SKM-1 (cell line): ENCODE measurements around the gene CALR3.
"Not testable (repeated sequence)": the region's sequence is repeated elsewhere in the genome, so short reads cannot be mapped to it uniquely, and the experiment has no call there.

ENCODE experiments used
- DNase-seq: peaks from one replicate; lab custom pipeline; 2025; ENCODE audit not compliant: unreplicated experiment; lab: John Stamatoyannopoulos, UW

Gene CALR3

DNA sequence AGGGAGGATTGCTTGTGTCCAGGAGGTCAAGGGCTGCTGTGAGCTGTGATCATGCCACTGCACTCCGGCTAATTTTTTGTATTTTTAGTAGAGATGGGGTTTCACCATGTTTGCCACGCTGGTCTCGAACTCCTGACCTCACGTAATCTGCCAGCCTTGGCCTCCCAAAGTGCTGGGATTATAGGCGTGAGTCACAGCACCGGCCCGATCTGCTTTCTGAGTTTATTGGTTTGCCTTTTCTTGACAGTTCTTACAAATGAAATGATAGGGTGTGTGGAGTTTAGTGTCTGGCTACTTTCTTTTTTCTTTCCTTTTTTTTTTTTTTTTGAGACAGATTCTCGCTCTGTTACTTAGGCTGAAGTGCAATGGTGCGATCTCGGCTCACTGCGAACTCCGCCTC, 1.1 kb upstream of the CALR3 start:
- DNase-seq, result no peak

DNA sequence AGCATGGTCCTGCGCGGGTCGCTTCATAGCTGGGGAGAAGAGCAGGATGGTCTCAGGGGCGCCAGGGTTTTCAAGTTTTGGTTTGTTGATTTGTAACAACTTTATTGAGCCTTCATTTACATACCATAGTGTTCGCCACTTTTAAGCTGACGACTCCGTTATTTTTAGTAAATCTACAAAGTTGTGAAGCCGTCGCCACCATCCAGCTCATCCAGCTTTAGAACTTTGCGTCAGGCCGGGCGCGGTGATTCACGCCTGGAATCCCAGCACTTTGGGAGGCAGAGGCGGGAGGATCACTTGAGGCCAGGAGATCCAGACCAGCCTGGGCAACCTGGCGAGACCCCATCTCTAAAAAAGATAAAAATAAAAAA, 631 bp upstream of the CALR3 start:
- no peak for DNase-seq

DNA sequence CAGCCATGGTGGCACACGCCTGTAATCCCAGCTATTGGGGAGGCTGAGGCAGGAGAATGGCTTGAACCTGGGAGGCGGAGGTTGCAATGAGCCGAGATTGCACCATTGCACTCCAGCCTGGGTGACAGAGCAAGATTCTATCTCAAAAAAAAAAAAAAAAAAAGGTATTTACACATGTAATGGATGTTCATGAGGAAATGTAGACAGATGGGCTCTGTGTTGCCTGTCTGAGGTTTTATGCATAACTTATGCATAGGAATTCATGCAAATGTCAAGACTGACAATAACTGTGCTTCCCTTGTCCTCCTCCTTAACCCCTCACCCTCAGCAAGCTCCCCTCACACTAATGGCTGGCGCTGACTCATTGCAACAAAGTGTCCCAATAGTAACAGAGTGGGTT, 9.5 kb downstream of the CALR3 start:
- not testable (repeated sequence) for DNase-seq

DNA sequence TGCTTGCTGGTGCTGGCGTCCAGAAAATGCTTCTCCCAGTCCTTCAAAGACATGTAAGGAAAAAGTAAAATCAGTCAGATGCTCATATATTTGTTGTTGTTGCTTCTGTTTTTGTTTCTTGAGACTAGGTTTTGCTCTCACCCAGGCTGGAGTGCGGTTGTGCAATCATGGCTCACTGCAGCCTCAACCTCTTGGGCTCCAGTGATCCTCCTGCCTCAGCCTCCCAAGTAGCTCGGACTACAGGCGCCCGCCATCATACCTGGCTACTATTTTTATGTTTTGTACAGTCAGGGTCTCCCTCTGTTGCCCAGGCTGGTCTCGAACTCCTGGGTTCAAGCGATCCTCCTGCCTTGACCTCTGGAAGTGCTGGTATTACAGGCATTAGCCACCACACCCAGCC, 13.2 kb downstream of the CALR3 start:
- no peak for DNase-seq

DNA sequence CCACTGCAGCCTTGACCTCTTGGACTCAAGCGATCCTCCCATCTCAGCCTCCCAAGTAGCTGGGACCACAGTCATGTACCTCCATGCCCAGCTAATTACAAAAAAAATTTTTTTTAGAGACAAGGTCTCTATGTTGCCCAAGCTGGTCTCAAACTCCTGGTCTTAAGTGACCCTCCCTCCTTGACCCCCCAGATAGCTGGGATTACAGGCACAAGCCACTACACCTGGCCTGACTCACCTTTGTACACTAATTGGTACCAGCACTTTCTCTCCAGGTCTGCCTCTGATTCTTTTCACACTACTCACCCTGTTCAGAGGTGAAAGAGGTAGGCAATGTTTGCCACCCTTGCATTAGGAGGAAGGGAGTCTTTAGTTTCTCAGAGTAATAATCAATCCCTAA, 18.7 kb downstream of the CALR3 start:
- no peak for DNase-seq

DNA sequence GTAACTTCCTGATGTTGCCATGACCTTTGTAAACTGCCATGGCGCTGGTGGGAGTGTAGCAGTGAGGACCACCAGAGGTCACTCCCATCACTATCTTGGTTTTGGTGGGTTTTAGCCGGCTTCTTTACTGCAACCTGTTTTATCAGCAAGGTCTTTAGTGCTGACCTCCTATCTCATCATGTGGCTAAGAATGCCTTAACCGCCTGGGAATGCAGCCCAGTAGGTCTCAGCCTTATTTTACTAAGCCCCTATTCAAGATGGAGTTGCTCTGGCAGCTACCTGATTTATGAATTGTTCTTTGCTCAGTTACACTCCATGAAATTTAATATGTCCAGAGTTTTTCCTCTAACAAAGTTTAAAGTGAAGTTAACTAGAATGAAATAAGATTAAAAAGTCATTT, 19.6 kb downstream of the CALR3 start:
- DNase-seq, result no peak

DNA sequence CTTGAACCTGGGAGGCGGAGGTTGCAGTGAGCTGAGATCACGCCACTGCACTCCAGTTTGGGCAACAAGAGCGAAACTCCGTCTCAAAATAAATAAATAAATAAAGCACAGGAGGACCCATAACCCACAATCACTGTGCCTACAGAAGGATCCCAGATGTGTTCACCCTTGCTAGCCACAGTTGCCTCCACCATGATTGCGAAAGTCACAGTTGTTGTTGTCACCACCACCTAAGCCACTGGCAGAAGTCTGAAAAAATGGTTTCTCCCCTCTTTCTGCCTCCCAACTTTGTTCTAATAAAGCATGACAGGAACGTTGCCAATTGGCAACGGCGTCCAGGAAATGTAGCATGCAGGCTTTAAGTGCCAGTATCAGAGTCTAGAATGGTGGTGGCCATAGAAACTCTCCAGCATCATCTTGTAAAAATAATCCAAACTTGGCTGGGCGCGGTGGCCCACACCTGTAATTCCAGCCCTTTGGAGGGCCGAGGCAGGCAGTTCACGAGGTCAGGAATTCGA, 22.0 kb downstream of the CALR3 start:
- DNase-seq, result no peak

DNA sequence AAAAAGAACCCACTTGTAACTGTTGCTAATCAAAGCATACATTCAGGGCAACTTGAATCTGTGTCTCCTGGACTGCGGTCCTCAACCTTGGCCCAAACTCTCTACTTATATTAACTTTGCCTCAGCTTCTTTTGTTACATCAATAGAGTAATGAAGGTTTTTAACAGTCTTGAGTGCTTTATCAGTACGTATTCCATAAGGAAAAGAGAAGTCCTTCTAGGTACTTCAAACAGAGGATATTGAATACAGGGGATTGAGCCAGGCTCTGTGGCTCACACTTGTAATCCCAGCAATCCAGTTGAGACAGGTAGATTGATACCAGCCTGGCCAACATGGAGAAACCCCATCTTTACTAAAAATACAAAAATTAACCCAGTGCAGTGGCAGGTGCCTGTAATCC, 23.0 kb downstream of the CALR3 start:
- DNase-seq, result no peak

DNA sequence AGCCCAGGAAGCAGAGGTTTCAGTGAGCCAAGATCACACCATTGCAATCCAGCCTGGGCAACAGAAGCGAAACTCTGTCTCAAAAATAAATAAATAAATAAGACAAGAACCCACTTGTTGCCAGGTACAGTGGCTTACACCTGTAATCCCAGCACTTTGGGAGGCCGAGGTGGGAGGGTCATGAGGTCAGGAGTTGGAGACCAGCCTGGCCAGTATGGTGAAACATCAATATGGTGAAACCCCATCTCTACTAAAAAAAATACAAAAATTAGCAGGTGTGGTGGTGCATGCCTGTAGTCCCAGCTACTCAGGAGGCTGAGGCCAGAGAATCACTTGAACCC, 23.4 kb downstream of the CALR3 start:
- DNase-seq, result not testable (repeated sequence)

DNA sequence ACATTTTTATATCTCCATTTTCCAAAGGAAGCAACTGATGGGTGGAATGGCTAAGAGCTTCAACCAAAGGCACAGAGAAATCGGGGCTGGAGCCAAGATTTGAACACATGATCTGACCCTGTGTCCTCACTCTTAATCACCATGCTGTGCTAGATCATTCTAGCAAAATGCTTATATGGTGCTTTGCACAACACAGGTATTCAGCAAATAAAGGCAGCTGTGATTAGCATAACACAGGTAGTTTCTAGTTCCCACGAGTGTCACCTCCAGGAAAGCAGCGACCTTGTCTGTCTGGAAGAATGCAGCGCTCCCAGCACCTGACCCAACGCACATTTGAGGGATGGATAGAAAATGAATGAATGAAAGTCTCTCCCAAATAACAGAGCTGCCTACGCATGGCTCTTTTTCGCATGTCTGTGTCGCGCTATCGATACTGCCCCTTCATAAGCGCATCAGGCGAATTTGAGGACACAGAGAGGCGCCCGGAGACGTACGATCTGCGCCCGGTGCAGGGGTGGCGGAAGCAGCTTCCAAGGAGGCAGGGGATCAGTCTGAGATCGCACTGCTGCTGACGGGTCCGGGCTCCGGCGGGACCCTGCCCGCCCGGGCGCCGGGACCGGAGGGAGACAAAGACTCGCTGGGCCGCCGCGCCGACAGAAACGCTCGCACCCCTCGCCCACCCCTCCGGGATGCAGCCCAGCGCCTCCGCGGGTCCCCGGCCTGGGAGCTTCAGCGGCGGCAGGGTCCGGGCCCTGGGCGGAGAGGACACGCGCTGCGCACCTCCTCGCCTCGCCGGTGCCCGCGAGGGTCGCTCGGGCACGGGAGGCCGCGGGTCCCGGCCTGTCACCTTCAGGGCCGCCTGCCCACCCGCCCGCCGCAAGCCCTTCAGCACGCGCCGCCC, 24.8 kb downstream of the CALR3 start:
- no peak for DNase-seq

DNA sequence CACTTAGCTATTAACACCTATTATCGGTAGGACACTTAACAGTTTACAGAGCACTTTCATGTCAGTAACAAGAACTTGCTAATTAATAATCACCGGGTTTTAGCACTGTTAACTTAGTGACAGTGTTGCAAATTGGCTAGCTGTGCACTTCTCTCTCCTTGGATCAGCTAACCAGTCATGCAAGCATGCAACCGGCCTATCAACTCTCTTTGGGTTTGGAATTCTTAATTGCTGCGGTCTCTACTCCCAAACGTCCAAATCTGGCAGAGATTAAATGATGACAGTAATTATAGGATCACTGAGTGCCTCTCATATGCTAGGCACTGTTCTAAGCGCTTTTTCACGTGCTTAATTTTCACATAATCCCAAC, 25.4 kb downstream of the CALR3 start:
- no peak for DNase-seq

DNA sequence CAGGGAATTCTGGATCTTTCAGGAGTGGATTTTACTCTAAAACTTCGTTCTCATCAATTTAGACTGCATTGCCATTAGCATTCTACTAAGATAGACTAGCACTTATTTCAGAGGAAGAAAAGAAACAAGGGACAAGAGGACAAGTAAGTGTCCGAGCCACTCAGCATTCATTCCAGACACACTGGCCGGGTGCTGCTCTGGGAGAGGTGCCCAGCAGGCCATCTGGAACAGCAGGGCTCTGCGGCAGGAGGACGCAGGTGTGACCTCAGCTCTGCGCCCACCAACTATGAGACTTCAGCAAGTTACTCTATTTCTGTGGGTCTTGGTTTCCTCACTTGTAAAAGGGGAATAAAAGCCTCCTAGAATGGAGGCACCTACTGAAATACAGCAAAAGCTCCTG, 28.4 kb downstream of the CALR3 start:
- DNase-seq, result no peak

DNA sequence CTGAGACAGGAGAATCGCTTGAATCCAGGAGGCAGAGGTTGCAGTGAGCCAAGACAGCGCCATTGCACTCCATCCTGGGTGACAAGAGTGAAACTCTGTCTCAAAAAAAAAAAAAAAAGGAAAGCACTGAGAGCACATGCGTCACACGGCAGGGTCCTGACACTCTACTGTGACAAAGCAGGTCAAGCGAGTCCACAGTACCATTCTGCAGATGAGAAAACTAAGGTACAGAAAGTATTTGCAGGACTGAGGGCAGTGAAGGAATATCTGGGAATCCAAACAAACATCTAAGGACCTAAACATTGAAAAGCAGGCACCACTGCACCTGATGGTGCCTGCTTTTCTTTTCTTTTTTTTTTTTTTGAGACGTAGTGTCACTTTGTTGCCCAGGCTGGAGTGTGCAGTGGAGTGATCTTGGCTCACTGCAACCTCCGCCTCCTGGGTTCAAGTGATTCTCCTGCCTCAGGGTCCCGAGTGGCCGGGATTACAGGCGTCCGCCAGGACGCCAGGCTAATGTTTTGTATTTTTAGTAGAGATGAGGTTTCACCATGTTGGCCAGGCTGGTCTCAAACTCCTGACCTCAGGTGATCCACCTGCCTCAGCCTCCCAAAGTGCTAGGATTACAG, 29.1 kb downstream of the CALR3 start:
- not testable (repeated sequence) for DNase-seq

DNA sequence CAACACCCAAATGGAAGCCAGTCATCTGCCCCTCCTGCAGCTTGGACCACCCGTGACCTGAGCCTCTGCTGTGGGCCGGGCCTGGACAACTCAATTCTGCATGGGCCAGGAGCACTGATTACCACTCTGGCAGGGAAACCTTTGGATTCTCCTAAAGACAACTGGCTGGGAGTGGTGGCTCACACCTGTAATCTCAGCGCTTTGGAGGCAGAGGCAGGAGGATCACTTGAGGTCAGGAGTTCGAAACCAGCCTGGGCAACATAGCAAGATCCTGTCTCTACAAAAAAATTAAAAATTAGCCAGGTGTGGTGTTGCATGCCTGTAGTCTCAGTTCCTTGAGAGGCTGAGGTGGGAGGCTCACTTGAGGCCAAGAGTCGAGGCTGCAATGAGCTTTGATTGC, 30.7 kb downstream of the CALR3 start:
- no peak for DNase-seq

DNA sequence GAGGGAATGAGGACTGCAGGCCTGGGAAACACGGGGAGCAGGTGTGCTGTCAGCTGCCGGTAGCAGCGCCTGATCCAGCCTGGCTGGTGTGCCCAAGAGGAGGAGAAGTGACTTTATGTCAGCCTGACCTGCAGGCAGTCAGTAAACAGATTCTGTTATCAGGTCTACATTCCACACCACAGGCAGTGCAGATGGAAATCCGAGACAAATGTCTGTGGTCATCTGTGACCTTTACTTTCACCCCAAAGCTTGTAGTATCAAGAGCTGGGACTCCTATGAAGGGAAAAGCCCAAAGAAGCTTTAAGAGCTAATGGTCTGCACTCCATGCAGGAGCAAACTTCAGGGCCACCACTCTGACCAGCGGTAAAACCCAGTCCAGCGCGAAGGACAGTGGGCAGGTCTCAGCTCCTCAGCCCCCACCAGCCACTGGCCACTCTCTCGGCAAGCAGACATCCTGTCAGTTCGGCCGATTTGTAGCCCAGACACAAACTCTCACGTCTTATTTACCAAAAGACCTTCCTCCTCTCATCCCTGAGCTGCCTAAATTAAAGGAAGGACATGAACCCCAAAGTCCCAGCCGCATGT, 31.9 kb downstream of the CALR3 start:
- no peak for DNase-seq

DNA sequence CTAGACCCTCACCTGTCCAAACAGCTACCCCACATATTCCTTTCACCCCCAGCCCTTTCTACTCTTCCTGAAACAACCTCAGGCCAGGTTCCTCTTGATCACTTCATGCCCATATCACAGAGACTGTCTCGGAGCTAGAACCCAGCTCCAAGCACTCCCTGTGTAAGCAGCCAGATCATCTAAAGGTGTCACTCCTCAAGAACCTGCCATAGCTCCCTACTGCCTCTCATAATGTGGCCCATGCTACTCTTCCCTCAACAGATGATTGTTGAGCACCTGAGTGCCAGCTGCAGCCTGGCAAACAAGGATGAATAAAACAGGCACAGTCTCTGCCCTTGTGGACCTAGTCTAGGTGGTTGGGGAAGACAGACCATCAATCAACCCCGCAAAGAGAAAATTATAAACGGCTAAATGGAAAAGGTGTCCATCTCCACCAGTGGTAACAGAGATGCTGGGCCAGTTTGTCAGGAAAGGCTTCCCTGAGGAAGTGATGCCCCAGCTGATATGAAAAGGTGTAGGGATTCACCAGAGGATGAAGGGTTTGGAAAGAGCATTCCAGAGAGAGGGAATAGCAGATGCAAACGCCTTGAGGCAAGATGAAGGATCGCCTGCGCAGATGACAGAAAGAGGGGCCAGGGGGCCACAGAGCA, 32.5 kb downstream of the CALR3 start:
- DNase-seq, result no peak

DNA sequence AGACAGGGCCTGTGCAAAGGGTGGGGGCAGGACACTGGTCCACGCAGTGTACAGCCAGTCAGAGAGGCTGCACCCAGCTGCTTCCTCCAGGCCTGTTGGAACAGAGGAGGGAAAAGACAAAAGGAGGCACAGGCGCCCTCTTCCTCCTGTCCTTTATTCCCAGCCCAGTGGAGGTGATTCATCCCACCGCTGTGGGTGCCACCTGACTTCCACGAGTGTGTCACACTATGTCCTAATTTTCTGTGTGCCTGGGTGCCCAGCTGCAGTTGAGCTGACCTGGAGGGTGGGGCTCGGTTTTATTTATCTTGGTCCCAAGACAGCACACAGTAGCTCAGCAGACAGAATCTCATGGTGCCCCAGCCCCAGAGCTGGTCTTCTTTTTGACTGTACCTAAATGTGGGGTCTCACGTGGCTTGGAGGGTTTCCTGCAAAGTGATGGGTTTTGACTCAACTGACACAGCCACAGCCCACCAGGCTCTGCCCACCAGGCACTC, 33.2 kb downstream of the CALR3 start:
- DNase-seq, result no peak

DNA sequence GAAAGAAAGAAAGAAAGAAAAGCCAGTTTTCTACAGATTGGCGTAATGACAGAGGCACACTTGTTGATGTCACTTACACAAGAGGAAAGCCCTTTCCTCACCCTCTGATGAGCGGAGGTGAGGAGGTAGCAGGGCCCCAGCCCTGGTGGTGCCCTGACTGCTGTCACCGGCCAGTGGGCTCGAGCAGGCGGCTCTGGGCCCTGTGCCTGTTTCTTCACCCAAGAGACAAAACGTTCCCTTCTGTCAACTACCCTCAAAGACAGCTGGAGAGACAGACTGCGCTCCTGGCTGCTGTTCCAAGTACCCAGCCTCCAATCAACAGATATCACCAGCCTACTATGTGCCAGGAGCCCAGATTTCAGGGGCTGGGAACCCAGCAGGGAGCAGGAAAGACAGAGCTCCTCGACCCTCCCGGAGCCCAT, 34.3 kb downstream of the CALR3 start:
- no peak for DNase-seq

DNA sequence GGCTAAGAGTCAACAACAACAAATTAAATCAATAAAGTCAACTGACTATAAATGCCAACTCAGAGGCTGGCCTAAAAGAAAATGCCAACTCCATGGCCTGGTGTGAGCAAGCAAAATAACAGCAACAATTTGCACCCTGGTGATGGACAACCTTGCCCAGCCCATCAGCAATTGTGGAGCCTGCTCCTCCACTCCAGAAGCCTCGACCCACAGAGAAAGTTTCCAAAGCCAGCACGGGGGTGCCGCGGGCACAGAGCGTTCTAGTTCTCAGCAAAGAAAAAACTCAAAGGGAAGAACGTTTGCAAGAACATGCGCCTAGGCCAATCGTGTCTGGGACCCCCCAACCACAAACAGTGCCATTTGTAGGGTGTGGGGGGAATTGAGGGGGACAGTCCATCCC, 35.5 kb downstream of the CALR3 start:
- no peak for DNase-seq

DNA sequence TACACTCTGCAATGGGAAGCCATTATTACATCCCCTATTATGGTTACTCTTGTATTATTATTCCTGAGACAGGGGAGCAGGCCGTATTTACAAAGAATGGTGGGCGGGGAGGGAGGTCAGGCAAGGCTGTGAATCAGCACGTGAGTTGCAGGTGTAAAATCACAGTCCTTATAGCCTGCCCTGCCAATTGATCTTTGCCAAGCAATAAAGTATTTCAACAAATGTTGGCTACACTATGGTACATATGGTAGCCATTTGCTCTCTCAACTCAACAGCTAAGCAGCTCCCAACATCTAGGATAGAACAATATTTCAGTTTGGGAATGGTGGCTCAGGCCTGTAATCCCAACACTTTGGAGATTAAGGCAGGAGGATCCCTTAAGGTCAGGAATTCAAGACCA, 36.3 kb downstream of the CALR3 start:
- no peak for DNase-seq
